Pons (tissue), 1 donor: ENCODE data around the gene EXD2.
A peak's percentile ranks its signal among the peaks of the same experiment; 100 is the strongest.
"Not testable (repeated sequence)": the region's sequence is repeated elsewhere in the genome, so short reads cannot be mapped to it uniquely, and the experiment has no call there.

Experiments
- DNase-seq: peaks from one replicate; pipeline ENCODE4 v3.0.0-alpha.2; 2016; ENCODE audit warnings: low spot score

EXD2 gene

DNA sequence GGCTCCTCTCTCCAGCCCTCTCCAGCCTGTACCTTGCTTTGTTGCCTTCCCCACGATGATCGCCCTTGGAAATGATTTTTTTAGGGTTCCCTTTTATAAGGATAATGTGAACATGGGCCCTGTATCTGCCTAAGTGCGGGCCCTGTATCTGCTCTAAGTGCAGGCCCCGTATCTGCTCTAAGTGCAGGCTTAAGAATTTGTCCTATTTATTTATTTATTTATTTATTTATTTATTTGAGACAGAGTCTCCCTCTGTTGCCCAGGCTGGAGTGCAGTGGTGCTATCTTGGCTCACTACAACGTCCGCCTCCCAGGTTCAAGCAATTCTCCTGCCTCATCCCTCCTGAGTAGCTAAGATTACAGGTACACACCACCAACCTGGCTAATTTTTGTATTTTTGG is 91.2 kb downstream of the EXD2 start:
- DNase-seq: no peak

GRCh38 chr14:69284170-69284569 is 92.9 kb downstream of the EXD2 start:
- DNase-seq: no peak

DNA sequence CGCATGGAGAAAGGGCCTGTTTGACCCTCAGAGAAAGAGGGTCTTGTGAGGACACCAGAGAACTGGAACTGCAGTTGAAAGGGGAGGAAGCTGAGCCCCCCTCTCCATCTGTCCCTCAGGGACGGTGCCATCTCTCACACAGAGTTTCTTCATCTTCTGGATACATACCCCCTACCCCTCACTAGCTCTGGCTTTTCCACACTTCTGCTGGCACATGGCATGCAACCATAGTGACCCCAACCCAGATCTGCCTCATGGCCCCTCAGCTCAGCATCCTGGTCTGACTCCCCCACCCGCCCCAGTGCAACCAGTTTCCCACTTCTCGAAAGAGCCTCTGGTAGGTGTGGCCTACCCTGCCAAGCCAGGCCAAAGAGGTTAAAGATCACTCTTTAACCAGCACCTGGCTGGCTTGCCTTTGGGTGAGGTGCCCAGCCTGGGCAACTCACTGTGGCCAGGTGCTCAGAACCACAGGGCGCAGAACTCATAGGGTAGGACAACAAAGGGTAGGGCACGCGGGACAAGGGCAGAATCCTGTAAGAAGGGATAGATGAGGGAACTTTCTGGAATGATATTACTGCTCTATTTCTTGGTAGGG is 94.5 kb downstream of the EXD2 start:
- no peak for DNase-seq

DNA sequence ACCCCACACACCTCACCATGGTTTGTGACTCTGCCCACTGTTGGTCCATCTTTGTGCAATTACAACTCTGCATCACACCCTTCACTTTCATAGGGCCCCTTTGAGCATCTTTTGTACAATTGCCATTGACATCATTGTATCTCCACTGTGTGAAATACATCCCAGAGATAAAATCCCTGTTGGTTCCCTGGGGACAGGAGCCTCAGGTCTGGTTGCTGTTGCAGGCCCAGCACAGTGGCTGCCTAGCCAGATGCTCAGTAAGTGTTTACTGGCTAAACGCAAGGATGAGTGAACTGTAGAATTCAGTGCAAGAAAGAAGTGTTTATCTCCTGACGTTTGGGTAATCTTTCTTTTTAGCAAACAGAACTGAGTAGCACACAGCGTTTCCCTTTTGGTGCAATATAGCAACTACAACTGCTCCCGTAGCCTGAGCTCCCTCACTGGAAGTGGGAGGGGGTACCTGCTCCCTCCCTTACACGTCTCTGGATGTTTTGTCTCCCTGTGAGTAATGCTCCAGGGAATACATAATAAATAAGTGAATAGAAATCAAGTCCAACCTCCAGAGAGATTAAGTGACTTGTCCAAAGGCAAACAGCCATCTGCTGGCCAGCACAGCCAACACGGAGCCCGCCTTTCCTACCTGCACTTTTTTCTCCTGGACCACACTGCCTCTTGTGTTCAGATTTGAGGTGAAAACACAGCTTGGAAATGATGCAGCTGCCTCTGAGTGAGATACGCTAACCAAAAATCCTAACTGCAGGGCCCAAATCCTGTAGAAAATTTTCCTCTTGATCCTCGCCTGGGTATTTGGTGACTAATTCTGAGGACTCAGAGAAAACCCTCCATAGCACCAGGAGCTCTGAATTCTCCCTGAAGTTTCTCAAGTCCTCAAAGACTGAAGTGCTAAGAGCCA is 96.1 kb downstream of the EXD2 start:
- DNase-seq: no peak

DNA sequence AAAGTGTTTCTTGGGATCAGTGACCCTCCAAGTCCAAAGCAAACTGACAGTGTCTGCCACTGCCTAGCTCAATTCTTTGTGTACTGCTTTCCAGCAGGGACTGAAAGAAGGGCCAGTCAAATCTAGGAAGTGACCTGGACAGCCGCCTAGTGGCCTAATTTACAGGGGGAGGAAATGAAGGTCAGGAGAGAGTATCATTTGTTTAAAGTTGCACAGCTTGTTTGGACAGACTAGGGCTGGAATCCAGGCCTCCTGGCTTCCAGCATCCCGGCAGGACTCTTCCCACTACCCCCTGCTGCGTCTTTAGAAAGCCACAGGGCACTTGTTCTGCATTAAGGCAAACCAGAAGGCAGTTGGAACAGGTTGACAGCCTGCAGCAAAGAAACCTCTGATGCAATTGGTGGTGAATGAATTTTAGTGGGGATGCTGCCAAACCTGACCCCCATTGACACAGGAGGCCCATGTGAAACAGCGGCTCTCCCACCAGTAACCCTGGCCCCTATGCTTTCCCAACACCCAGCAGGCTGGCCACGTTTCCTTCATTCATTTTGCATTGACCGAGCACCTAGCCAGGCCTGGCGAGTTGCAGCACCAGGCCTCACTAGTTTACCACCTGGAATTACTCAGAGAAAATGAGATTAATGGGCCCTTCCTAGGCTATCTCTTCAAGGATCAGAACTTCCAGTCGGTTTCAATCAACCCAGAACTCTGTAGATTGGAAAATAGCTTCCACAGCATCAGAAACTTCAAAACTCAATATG is 96.9 kb downstream of the EXD2 start:
- peak; percentile 51 for DNase-seq

GRCh38 chr14:69288956-69289705 is 97.8 kb downstream of the EXD2 start:
- no peak for DNase-seq

- DNase-seq: no peak
Measured at GRCh38 chr14:69289811-69290520, 98.7 kb downstream of the EXD2 start.

GRCh38 chr14:69290881-69291280 is 99.6 kb downstream of the EXD2 start:
- not testable (repeated sequence) for DNase-seq

DNA sequence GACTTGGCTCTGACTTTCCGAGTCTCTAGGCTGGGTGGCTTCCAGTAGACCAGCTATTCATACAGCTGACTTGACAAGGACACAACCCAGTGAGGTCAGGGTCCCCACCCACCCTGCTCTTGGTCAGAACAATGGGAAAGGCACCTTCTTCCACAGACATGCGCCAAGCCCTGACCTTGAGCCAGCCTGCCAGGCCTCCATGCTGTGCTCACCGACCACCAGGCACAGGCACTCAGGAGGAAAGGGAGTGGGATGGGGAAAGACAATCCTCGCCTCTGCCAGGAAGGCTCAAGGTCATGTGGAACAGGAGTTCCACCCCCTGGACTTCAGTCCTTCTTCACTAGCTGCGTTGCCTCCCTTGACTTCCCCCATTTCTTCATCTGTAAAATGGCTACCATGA is 100.1 kb downstream of the EXD2 start:
- no peak for DNase-seq

DNA sequence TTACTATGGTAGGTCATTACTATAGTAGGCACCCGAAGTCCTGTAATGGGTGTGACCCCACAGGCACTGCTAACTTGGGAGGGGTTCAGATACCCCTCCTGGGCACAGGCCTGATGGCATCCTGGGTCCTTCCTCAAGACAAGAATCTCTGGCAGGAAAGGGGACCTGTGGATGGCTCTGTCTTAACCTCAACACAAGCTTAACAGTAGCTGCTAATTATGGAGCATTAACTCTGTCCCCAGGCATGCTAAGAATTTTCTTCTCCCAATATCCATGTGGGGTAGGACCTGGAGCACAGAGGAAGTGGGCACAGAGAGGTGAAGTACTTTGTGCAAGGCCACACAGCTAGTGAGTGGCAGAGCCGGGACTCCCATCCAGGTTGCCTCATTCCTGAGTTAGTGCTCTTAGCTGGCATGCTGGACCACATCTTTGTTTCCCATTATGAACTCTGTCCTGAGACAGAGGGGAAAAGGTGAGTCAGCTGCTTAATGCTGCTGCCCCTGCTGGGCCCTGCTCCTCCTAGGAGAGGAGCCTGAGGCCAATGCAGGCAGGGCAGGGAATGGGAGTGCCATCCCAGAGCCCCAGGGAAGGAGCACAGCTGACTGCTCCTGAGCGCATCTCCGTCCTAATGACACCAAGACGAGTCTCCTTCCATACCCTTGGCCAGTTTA is 100.7 kb downstream of the EXD2 start:
- no peak for DNase-seq
